Effector CD4-positive, alpha-beta T cell (primary cell): ENCODE data around the gene AKT2.

Experiments
- DNase-seq: peaks from one replicate; pipeline ENCODE4 v3.0.0-alpha.2; 2020

Gene AKT2

GRCh38 chr19:40217934-40218890 is 66.9 kb downstream of the AKT2 start, which contains the start of gene TTC9B:
Gene TTC9B, minus strand, starts transcription at chr19:40218384. Its CDS starts 3 bp downstream, at chr19:40218381.
- peak; percentile 19 for DNase-seq

GRCh38 chr19:40217027-40217810 is 67.9 kb downstream of the AKT2 start:
- no peak for DNase-seq

GRCh38 chr19:40216777-40217026 is 68.4 kb downstream of the AKT2 start:
- DNase-seq: no peak

GRCh38 chr19:40216013-40216776 is 69.0 kb downstream of the AKT2 start:
- no peak for DNase-seq

- no peak for DNase-seq
Observed at GRCh38 chr19:40214936-40215335, 70.2 kb downstream of the AKT2 start.

GRCh38 chr19:40213882-40214570 is 71.1 kb downstream of the AKT2 start:
- DNase-seq: no peak

GRCh38 chr19:40213251-40213829 is 71.8 kb downstream of the AKT2 start:
- DNase-seq: no peak

GRCh38 chr19:40210889-40211288 is 74.3 kb downstream of the AKT2 start:
- no peak for DNase-seq

GRCh38 chr19:40208602-40209001 is 76.5 kb downstream of the AKT2 start:
- DNase-seq: no peak

- no peak for DNase-seq
Observed at GRCh38 chr19:40205760-40206159, 79.4 kb downstream of the AKT2 start.

GRCh38 chr19:40204381-40204780 is 80.8 kb downstream of the AKT2 start:
- DNase-seq: no peak

GRCh38 chr19:40200341-40201099 is 84.6 kb downstream of the AKT2 start:
- no peak for DNase-seq

- no peak for DNase-seq
Observed at GRCh38 chr19:40198272-40198990, 86.7 kb downstream of the AKT2 start.

GRCh38 chr19:40193587-40193849 is 91.6 kb downstream of the AKT2 start:
- no peak for DNase-seq

GRCh38 chr19:40192758-40193586 is 92.2 kb downstream of the AKT2 start:
- DNase-seq: no peak

GRCh38 chr19:40191836-40192646 is 93.1 kb downstream of the AKT2 start:
- peak; percentile 8 for DNase-seq

GRCh38 chr19:40190891-40191835 is 94.0 kb downstream of the AKT2 start, which contains the start of gene MAP3K10:
Gene MAP3K10, plus strand, starts transcription at chr19:40191426. Its CDS starts 606 bp downstream, at chr19:40192032.
- peak; percentile 65 for DNase-seq

GRCh38 chr19:40184273-40184672 is 100.9 kb downstream of the AKT2 start:
- no peak for DNase-seq
